ENCODE results near the gene SMIM10.
"Not testable (repeated sequence)": the region's sequence is repeated elsewhere in the genome, so short reads cannot be mapped to it uniquely, and the experiment has no call there.

Gene SMIM10

DNA sequence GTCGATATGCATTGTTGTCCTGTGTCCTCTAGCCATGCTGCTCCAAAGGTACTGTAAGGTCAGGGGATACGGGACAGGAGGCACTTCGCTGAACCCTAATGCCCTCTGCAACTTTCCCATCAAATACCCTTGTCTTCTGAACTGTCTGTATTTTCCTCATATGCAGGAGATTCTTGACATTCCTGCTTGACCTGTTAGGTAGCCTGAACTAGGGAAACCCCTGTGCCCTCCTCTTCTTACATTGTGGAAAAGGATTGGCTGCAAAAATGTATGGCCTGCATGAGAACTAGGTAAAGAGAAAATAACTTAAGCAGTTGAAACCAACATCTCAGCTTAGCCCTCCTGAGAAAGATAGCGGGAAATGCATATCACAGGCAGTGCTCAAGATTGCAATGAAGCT is 20.1 kb downstream of the SMIM10 start:
- no peak for DNase-seq (ENCODE audit: low read depth in 2 of 2)

DNA sequence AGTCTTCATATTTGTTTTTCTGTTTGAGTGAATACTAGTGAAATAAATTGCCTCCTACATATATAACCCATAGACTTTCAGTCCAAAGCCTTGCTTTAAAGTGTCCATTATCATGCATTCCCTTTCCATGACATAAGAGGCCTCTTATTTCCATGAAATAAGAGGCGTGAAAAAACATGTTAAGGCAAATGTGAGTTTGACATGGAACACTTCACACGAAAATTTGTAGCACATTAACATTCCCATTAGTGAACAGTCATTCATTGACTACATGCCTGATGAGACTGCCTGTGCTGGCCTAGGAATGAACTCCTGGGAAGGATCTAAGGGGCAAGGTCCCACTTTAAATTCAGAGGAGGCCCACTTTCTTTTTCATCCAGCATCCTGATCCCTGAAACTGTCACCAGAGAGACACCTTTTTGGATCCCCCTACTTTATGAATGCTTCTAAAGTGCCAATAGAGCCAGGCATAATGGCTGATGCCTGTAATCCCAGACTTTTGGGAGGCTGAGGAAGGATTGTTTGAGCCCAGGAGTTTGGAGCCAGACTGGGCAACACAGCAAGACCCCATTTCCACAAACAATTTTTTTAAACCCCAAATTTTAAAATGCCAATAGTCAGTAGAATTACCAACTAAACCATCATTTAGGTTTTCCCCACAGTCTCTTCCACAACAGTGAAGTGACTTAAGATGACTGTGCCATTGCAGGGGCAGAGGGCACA is 24.9 kb downstream of the SMIM10 start:
- no peak for DNase-seq (ENCODE audit: low read depth in 2 of 2)

DNA sequence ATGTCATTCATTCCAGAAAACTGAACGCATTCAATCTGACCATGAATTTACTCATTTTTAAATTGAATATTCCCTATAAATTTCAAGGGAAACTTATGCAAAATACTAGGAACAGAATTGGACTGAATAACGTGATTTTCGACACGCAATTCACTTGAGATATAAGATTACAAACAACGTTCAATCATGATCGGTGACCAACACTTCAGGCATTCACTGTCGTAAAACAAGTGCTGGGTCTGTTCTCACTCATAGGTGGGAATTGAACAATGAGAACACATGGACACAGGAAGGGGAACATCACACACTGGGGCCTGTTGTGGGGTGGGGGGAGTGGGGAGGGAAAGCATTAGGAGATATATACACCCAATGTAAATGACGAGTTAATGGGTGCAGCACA is 29.1 kb downstream of the SMIM10 start:
- not testable (repeated sequence) for DNase-seq (ENCODE audit: low read depth in 2 of 2)

DNA sequence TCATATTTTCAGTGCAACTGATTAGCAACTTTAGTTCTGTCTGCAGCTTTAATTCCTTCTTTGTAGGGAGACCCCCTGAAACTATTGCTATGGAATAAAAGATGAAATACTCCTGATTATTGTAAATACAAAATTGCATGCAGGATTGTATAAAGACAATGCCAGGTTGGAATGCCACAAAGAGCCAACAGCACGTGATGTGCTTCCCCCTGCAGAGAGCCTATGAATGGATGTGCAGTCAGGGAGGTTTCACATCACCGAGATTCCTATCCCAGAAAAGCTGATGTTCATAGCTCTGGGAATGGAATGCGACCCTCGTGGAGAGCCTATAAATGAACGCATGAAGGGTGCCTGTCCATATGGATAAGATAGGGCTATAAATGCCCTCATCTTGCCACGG is 33.0 kb downstream of the SMIM10 start:
- not testable (repeated sequence) for DNase-seq (ENCODE audit: low read depth in 2 of 2)

DNA sequence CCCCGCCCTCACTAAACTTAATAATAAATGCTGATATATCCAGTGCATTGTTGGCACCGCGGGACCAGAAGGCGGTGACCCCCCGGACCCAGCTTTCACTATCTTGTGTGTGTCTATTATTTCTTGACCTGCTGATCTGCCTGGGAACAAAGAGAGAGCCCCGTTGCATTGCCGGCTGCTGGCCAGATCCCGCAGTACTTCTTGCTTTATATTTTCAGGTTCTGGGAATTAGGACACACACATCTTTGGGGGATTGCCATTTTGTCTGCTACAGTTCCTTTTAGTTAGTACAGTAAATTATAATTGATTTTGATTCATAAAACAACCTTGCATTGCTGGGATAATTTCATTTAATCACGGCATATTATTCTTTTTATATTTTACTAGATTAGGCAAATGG is 33.7 kb downstream of the SMIM10 start:
- no peak for DNase-seq (ENCODE audit: low read depth in 2 of 2)

DNA sequence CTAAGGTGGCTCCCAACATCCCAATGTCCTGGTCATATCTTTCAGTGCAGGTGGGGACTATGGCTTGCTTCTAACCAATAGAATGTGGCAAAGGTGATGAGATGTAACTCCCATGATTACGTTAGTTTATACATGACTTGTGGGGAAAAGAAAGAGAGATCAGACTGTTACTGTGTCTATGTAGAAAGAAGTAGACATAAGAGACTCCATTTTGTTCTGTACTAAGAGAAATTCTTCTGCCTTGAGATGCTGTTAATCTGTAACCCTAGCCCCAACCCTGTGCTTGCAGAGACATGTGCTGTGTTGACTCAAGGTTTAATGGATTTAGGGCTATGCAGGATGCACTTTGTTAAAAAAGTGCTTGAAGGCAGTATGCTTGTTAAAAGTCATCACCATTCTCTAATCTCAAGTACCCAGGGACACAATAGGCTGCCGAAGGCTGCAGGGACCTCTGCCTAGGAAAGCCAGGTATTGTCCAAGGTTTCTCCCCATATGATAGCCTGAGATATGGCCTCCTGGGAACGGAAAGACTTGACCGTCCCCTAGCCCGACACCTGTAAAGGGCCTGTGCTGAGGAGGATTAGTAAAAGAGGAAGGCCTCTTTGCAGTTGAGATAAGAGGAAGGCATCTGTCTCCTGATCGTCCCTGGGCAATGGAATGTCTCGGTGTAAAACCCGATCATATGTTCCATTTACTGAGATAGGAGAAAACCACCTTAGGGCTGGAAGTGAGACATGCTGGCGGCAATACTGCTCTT is 39.6 kb downstream of the SMIM10 start:
- DNase-seq (ENCODE audit: low read depth in 2 of 2) = not testable (repeated sequence)

DNA sequence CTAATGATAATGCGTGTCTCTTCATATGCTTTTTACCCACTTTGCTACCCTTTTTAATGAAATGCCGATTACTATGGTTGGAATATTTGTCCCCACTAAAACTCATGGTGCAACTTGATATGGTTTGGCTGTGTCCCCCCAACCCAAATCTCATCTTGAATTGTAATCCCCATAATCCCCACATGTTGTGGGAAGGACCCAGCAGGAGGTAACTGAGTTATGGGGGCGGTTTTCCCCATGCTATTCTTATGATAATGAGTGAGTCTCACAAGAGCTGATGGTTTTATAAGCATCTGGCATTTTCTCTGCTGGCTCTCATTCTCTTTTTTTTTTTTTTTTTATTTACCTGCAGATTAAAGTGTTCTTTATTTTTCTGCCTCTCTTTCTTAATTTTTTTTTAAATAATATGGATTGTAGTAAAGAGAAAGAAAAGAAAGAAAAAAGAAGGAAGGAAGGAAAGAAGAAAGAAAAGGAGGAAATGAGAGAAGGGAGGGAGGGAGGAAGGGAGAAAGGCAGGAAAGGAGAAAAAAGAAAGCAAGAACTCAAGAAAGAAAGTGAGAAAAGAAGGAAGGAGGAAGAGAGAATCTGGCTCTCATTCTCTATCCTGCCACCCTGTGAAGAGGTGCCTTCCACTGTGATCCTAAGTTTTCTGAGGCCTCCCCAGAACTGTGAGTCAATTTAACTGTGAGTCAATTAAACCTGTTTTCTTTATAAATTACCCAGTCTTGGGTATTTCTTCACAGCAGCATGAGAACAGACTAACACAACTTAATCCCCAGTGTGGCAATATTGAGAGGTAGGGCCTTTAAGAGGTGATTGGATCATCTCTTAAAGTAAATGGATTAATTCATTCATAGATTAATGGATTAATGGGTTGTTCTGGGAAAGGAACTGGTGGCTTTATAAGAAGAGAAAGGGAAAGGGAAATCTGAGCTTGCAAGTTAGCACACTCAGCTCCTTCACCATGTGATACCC is 50.6 kb downstream of the SMIM10 start:
- DNase-seq (ENCODE audit: low read depth in 2 of 2) = not testable (repeated sequence)

Measured in fibroblast of skin of left biceps (primary cell).